Measurements from ENCODE around the gene MAPK10. TPM values are rescaled to one million over a fixed set of nuclear protein-coding genes. Genes with fewer than 3 reads are reported as not detected.

MAPK10 gene
- total RNA-seq, 1 experiment from 2014 or later = 4.7 TPM

GRCh38 chr4:85993641-85994040 is 366.2 kb downstream of the MAPK10 start:
- Histone ChIP-seq H4K8ac (replicated peaks; ENCODE audit: insufficient read length, low read depth, low read length) (no peak overlapping the region), H4K91ac (ENCODE audit: insufficient read length, low read depth, low read length) (no peak overlapping the region), H2AFZ (ENCODE audit: low read length) (no peak overlapping the region), H4K20me1 (ENCODE audit: control insufficient read depth, insufficient read depth, insufficient read length) (no peaks in the 10 kb centered on the region), H4K5ac (ENCODE audit: insufficient read length, low read depth, low read length) (no peak overlapping the region), H3K56ac (ENCODE audit: insufficient read length, low read depth, low read length) (no peak overlapping the region), H2BK5ac (ENCODE audit: insufficient read length, low read length) (no peak overlapping the region), H3K14ac (ENCODE audit: insufficient read depth, low read length) (no peak overlapping the region), H3K79me1 (ENCODE audit: insufficient read depth, low read depth, low read length, poor library complexity, severe bottlenecking) (no peaks in the 10 kb centered on the region), H3K9me3 (ENCODE audit: control insufficient read depth, low read depth, low read length) (no peaks in the 10 kb centered on the region), H3K9ac (ENCODE audit: extremely low read depth, insufficient read length, low read length) (no peak overlapping the region), H2AK5ac (ENCODE audit: insufficient read length, low read length) (no peak overlapping the region), H3K27me3 (ENCODE audit: insufficient read depth, low read length) (no peaks in the 10 kb centered on the region), H3K4me2 (ENCODE audit: insufficient read depth, insufficient read length, low read length) (no peak overlapping the region), H2BK120ac (ENCODE audit: low read depth, low read length, poor library complexity, severe bottlenecking) (no peak overlapping the region), H3K4me1 (ENCODE audit: insufficient read depth, low read length) (no peaks in the 10 kb centered on the region), H2BK20ac (ENCODE audit: low read depth, low read length, poor library complexity, severe bottlenecking) (no peak overlapping the region), H3K79me2 (ENCODE audit: insufficient read depth, low read length) (no peaks in the 10 kb centered on the region; the same call in 1 of the 2 replicates), H3K23me2 (ENCODE audit: insufficient read length, low read depth, low read length, poor library complexity, severe bottlenecking) (no peaks in the 10 kb centered on the region), H2BK15ac (ENCODE audit: low read depth, low read length) (no peak overlapping the region), H3K18ac (ENCODE audit: insufficient read length, low read depth, low read length) (no peak overlapping the region), H2BK12ac (ENCODE audit: insufficient read length, low read depth, low read length) (no peak overlapping the region), H3K23ac (ENCODE audit: insufficient read length, low read depth, low read length) (no peak overlapping the region), H3T11ph (ENCODE audit: low read length) (no peak overlapping the region), H3K4ac (ENCODE audit: low read depth, low read length) (no peak overlapping the region), H3K27ac (ENCODE audit: insufficient read length, low read depth, low read length) (no peak overlapping the region)
- Mint-ChIP-seq H3K9me3 (no peaks in the 10 kb centered on the region), H3K27ac (no peak overlapping the region), H3K27me3 (ENCODE audit: low read depth) (no peaks in the 10 kb centered on the region; the same call in 1 of the 2 replicates), H3K4me1 (peaks cover 0 to 3% of the 10 kb centered on the region in 2 experiments; a peak in 1 of 4 replicates), H3K4me3 (no peak overlapping the region), H3K36me3 (ENCODE audit: insufficient read depth in 1 of 3, low read depth in 3 of 3) (no peaks in the 10 kb centered on the region)
- TF ChIP-seq CTCF (conservative IDR thresholded peaks at IDR 0.05) = no peak
- no peak for DNase-seq
- WGBS (ENCODE audit: extremely low coverage, insufficient read length, low lambda C conversion rate) = no CpG with 5 or more reads among the region's 2 CpGs
